ENCODE measurements around the gene ARMH4.
A peak's percentile ranks its signal among the peaks of the same experiment; 100 is the strongest.

ARMH4 gene

DNA sequence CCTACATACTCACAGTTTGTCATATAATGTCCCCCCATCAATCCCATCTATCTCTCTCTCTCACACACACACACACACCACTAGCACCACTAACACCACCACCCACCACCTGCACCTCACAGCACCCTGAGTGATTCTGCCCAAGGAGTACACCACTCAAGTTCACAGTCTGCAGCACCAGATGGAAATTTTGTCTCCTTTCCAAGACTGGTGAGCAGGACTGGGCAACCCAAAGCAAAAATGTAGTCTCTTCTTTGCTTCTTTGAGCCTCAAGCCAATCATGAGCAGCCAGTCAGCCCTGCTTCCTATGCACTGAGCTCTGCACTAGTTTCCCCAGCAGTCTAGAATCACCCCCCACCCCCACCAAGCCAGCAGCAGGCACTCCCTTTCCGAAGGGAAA lies 15.0 kb upstream of the ARMH4 start:
- Histone ChIP-seq H3K36me3 (replicated peaks; ENCODE audit: insufficient read depth, low read length) (no peaks in the 10 kb centered on the region), H3K9me3 (replicated peaks; ENCODE audit: insufficient read depth, low read length) (no peaks in the 10 kb centered on the region), H2AFZ (ENCODE audit: low read length) (no peak overlapping the region), H3K9ac (ENCODE audit: low read length) (no peak overlapping the region), H3K4me1 (ENCODE audit: low read length) (peaks cover 9% of the 10 kb centered on the region; the same call in 1 of the 2 replicates), H3K27ac (ENCODE audit: low read length) (no peak overlapping the region), H3K79me2 (ENCODE audit: low read length) (no peaks in the 10 kb centered on the region), H3K4me2 (ENCODE audit: low read depth, low read length) (no peak overlapping the region), H3K27me3 (replicated peaks; ENCODE audit: insufficient read depth, low read length) (no peaks in the 10 kb centered on the region), H3K4me3 (ENCODE audit: low read length) (no peak overlapping the region), H4K20me1 (ENCODE audit: insufficient read depth, low read length) (no peaks in the 10 kb centered on the region), H3K9me2 (replicated peaks; ENCODE audit: insufficient read depth, low read length) (no peaks in the 10 kb centered on the region), H3F3A (ENCODE audit: insufficient read depth, low read length) (no peaks in the 10 kb centered on the region)
- TF ChIP-seq CTCF (IDR thresholded peaks at IDR 0.05; ENCODE audit: low read length) = no peak
- TF ChIP-seq EZH2phosphoT487 (IDR thresholded peaks at IDR 0.05; ENCODE audit: low read length) = no peak
- DNase-seq = no peak

DNA sequence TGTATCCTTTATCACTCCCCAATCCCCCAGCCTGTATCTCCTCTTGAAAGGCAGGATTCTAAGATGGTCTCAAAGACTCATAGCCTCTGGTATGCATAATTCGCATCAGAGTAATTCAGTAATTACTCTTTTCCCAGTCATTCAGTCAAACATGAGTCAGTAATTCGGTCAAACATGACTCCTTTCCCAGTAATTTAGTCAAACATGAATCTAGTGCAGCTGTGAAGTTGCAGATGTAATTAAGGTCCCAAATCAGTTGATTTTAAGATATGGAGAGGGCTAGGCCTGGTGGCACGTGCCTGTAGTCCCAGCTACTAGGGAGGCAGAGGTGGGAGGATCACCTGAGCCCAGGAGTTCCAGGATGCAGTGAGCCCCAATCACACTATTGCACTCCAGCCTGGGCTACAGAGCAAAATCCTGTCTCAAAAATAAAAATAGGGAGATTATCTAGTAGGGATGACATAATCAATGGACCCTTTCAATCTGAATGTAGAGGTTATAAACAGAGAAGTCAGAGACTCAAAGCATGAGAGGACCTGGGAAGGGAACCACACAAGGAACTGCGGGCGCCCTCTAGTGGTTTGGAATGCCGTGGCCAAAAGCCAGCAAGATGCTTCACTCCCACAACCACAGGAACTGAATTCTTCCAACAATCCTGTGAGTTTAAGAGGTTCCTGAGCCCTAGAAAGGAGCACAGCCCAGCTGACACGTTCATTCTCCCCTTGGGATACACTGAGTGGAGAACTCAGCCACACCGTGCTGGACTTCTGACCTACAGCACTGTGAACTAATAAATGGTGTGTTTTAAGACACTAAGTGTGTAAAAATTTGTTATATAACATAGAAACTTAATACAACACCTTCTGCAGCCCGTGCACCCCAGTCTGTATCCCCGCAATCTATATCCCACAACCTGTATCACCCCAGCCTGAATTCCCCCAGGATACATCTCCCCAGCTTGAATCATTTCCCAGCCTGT lies 14.3 kb upstream of the ARMH4 start:
- no peak overlapping the region for H3K4me2 ChIP-seq (ENCODE audit: low read depth, low read length)
- no peaks in the 10 kb centered on the region for H3K9me2 ChIP-seq (replicated peaks; ENCODE audit: insufficient read depth, low read length)
- H4K20me1 ChIP-seq (ENCODE audit: insufficient read depth, low read length) = no peaks in the 10 kb centered on the region
- H3K36me3 ChIP-seq (replicated peaks; ENCODE audit: insufficient read depth, low read length) = no peaks in the 10 kb centered on the region
- no peak overlapping the region for H3K4me3 ChIP-seq (ENCODE audit: low read length)
- no peaks in the 10 kb centered on the region for H3K27me3 ChIP-seq (replicated peaks; ENCODE audit: insufficient read depth, low read length)
- H3K4me1 ChIP-seq (ENCODE audit: low read length) = peaks cover 6% of the 10 kb centered on the region; the same call in 1 of the 2 replicates
- TF ChIP-seq CTCF (IDR thresholded peaks at IDR 0.05; ENCODE audit: low read length) (peak; percentile 70), EZH2phosphoT487 (IDR thresholded peaks at IDR 0.05; ENCODE audit: low read length) (no peak), EZH2 (optimal IDR thresholded peaks at IDR 0.05; ENCODE audit: low read depth, low read length) (no peak)
- DNase-seq = peak; percentile 55
- H3F3A ChIP-seq (ENCODE audit: insufficient read depth, low read length) = no peaks in the 10 kb centered on the region
- H3K9ac ChIP-seq (ENCODE audit: low read length) = no peak overlapping the region
- no peak overlapping the region for H3K27ac ChIP-seq (ENCODE audit: low read length)
- H2AFZ ChIP-seq (ENCODE audit: low read length) = no peak overlapping the region
- no peaks in the 10 kb centered on the region for H3K9me3 ChIP-seq (replicated peaks; ENCODE audit: insufficient read depth, low read length)
- H3K79me2 ChIP-seq (ENCODE audit: low read length) = no peaks in the 10 kb centered on the region

GRCh38 chr14:58160561-58160960 lies 8.5 kb upstream of the ARMH4 start:
- no peak for TF ChIP-seq EZH2phosphoT487 (IDR thresholded peaks at IDR 0.05; ENCODE audit: low read length)
- TF ChIP-seq CTCF (IDR thresholded peaks at IDR 0.05; ENCODE audit: low read length) = no peak
- no peak for TF ChIP-seq EZH2 (optimal IDR thresholded peaks at IDR 0.05; ENCODE audit: low read depth, low read length)
- H3K4me3 ChIP-seq (ENCODE audit: low read length) = no peak overlapping the region
- no peak for DNase-seq
- H4K20me1 ChIP-seq (ENCODE audit: insufficient read depth, low read length) = no peaks in the 10 kb centered on the region
- no peak overlapping the region for H3K27ac ChIP-seq (ENCODE audit: low read length)
- no peak overlapping the region for H3K4me2 ChIP-seq (ENCODE audit: low read depth, low read length)
- H3F3A ChIP-seq (ENCODE audit: insufficient read depth, low read length) = no peaks in the 10 kb centered on the region
- H3K9me2 ChIP-seq (replicated peaks; ENCODE audit: insufficient read depth, low read length) = no peaks in the 10 kb centered on the region
- H3K36me3 ChIP-seq (replicated peaks; ENCODE audit: insufficient read depth, low read length) = no peaks in the 10 kb centered on the region
- no peaks in the 10 kb centered on the region for H3K79me2 ChIP-seq (ENCODE audit: low read length)
- no peak overlapping the region for H2AFZ ChIP-seq (ENCODE audit: low read length)
- no peaks in the 10 kb centered on the region for H3K27me3 ChIP-seq (replicated peaks; ENCODE audit: insufficient read depth, low read length)
- no peaks in the 10 kb centered on the region for H3K4me1 ChIP-seq (ENCODE audit: low read length)
- H3K9me3 ChIP-seq (replicated peaks; ENCODE audit: insufficient read depth, low read length) = no peaks in the 10 kb centered on the region
- no peak overlapping the region for H3K9ac ChIP-seq (ENCODE audit: low read length)

Measured in MM.1S (cell line).